Activated gamma-delta T cell treated with anti-CD3 and anti-CD28 coated beads, Interleukin-2, amount 50 U/mL, for 16 hours (primary cell): Measurements from ENCODE around the gene LSMEM2.
"Not testable (repeated sequence)": the region's sequence is repeated elsewhere in the genome, so short reads cannot be mapped to it uniquely, and the experiment has no call there.

Experiments
- DNase-seq: peaks from one replicate; pipeline ENCODE4 v3.0.0-alpha.2; 2020; ENCODE audit warnings: low read depth

Gene LSMEM2

GRCh38 chr3:50278123-50278879 lies 586 bp upstream of the LSMEM2 start:
- DNase-seq = no peak

DNA sequence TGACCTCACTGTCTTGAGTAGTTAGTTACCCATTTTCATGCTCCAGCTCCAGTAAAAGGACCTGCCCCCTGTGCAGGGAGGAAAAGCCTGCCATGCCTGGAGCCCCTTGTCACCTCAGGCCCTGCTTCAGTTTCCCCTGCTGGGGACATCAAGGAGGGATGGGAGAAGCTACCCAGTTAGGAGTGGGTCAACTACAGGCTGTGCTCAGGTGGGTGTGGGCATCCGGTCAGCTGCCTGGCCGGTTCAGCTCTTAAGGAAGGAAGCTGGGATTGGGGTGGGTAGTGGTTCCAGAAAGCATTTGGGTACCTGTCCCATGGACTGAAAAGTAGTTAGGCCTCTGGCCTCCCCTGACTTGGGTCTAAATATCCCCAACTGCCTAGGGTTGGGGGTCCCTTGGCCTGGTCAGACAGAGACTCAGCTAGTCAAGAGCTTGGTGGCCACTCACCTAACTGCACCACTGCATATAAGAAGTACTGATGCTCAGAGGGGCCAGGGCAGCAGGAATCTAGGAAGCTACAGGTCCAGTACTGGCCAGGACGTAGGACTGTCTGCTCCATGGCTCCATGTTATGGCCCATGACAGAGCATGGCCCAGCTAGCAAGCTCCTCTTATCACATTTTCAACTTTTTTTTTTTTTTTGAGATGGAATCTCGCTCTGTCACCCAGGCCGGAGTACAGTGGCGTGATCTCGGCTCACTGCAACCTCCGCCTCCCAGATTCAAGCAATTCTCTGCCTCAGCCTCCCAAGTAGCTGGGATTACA lies 549 bp downstream of the LSMEM2 start:
- DNase-seq = no peak

- DNase-seq = not testable (repeated sequence)
Measured at GRCh38 chr3:50284121-50284520, 5.2 kb downstream of the LSMEM2 start.

- DNase-seq = no peak
Measured at GRCh38 chr3:50286322-50287227, 7.7 kb downstream of the LSMEM2 start.

GRCh38 chr3:50287262-50287661 lies 8.4 kb downstream of the LSMEM2 start:
- DNase-seq = no peak

GRCh38 chr3:50288387-50289007 lies 9.6 kb downstream of the LSMEM2 start:
- no peak for DNase-seq

- DNase-seq = no peak
Measured at GRCh38 chr3:50289130-50289529, 10.2 kb downstream of the LSMEM2 start.

DNA sequence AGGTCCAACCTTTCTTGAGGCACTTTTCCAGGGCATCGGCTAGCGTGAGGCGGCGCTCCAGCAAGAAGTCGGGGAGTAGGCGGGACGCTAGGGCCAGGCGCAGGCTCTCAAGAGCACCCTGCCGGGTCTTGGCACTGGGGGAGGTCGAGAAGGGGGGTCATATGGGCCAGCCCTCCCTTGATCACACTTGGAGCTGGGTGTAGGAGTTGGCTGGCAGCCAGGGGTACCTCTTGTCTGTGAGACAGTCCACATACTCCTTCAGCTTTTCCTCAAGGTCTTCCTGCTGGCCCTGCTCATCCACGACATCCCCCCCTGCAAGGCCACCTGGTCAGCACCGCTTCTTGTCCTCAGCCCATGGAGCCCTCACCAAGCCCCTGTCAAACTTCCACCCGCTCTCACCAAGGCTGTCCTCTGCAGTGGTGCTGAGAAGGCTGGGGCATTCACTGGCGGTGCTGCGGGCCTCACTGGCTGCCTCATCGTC lies 11.3 kb downstream of the LSMEM2 start:
- DNase-seq = no peak

GRCh38 chr3:50292159-50293078 lies 13.5 kb downstream of the LSMEM2 start, which contains the start of gene IFRD2:
IFRD2 (minus strand) TSS chr3:50292429; CDS start chr3:50292274, 155 bp downstream.
- peak; percentile 94 for DNase-seq

DNA sequence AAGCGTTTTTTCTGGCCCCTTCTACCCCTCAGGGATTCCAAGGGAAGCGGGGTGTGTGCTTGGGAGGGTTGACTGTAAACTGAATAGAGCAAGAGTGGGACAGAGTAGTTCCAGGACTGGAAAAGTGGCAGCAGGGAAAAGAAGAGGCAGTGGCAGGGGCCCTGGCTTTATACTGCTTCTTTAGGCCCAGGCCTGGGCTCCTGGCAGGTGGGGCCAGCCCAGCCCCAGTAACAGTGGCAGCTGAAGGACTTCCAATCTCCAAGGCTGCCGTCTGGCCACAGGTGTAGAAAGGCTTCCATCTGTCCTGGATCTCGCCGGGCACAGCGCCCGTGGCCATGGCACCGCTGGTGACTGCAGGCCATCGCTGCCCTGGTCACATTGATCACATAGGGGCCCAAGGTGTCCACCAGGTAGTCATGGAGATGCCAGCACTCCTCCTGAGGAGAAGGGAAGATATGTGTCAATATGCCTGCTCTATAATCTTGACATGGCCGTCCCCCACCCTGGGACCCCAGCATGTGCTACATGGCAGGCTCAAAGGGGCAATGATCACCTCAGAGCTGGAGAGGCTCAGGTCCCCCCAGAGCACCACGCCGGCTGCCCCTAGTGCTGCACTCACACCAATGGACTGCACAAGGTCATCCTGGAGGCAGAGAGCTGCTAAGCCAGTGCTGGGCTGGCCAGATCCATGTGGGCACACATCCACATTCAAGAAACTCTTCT lies 14.4 kb downstream of the LSMEM2 start:
- DNase-seq = no peak

- no peak for DNase-seq
Measured at GRCh38 chr3:50294089-50294488, 15.2 kb downstream of the LSMEM2 start.

GRCh38 chr3:50294492-50295403 lies 15.9 kb downstream of the LSMEM2 start:
- DNase-seq = no peak

DNA sequence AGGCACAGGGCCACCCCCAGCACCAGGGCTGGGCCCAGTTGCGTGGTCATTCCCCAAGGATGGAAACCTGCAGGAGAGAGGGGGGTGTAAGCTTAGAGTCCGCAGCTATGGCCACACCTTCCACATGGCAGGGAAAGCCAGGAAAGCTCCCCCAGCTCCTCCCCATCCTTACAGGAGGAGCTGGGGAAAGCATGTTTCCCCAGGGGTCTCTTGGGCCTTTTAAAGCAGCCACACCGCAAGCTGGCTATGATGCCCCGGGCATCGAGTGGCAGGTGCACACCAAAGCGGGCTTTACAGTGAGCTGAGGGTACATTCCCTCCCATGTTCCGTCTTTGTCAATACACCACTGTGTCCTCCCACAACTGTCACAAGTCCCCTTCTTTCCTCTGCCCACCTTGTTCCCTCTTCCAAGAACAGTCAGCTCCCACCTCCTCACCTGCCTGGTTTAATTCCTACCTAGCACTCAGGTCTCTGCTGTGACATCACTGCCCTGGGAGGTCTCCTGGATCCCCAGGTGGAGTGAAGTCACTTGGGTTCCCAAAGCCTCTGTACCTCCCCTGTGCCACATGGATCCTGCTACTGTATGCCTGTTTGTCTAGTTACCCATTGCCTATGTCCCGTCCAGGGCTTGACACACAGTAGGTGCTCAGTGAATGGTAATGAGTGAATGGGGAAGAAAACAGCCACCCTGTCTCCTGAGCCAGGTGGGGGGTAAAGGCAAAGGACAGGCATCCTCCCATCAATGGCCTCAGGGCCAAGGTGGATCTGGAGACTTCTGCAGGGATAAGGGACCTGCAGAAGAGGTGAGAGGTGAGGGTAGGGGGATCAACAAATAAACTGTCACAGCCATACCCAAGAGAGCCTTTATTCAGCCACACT lies 16.9 kb downstream of the LSMEM2 start:
- no peak for DNase-seq

- no peak for DNase-seq
Measured at GRCh38 chr3:50296721-50297383, 18.0 kb downstream of the LSMEM2 start.

DNA sequence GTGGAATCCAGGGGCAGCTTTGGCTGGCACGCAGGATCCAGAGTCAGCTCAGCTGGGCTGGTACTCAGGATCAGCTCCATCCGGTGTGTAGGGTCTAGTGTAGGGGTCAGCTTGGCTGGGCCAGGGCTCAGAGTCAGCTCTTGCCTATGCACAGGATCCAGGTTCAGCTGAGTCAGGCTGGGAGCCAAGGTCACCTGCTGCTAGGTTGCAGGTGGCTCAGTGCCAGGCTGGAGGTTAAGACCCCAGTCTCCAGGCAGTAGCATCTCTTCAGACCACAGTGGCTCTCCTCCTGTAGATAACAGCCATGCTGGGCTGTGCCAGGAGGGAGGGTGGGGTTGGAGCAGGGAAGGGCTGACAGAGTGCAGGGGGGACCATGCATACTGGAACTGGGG lies 18.5 kb downstream of the LSMEM2 start:
- no peak for DNase-seq

DNA sequence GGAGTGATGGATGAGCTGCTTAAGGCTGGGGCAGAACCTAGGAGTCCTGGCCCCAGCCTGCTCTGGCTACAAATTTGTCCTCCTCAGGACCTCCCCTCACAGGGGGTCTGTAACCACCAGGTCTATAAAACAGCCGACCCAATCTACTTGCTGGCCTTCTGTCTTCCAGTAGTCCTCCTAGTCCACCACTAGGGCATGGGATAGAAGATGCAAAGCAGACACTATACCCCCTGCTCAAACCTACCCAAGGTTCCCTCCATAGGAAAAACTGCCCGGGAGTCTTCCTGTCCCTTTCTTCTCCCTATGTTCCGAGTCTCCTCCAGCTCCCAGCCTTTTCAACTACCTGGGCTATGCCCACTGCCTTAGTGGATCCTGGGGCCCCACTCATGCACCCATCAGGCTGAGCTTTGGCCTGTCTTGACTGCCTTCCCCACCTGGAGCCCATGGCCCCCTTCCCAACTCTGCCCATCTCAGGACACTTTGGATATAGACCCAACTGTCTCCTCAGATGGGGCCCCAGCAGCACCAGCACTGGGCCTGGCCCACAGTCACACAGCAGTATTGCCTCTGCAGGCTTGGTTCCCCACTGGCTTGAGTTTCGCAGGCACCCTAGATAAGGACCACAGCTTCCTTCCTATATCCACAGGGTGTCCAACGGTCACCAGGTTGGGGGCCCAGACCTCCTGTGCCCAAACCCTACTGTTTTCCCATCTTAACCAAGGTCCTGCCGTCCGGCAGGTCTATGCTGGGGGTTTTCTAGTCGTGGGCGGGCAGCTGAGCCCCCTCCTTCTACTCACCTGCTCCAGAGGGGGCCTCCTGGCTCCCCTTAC lies 19.2 kb downstream of the LSMEM2 start:
- DNase-seq = no peak
